NCI-H1436 treated with DMSO at 0.1 percent for 48 hours (cell line): ENCODE measurements around the gene LRRC47.

Experiments used
- DNase-seq: peaks from one replicate; lab custom pipeline; 2025; lab: John Stamatoyannopoulos, UW

Gene LRRC47

DNA sequence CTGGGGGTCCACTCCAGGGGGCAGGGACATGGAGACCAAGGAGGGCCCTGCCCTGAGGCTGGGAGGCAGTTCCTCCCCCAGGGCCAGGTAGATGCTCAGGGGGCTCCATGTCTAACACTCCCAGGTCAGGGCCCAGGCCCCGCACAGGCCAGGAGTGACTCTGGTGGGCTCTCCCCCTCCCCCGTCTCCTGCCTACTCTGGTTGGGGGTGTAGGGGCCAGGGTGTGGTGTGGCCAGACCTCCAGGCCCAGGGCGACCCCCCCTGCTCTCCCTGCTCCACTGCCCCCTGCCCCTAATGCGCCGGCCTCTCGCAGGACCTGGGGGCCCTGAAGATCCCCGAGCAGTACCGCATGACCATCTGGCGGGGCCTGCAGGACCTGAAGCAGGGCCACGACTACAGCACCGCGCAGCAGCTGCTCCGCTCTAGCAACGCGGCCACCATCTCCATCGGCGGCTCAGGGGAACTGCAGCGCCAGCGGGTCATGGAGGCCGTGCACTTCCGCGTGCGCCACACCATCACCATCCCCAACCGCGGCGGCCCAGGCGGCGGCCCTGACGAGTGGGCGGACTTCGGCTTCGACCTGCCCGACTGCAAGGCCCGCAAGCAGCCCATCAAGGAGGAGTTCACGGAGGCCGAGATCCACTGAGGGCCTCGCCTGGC, 63.7 kb downstream of the LRRC47 start:
- no peak for DNase-seq

DNA sequence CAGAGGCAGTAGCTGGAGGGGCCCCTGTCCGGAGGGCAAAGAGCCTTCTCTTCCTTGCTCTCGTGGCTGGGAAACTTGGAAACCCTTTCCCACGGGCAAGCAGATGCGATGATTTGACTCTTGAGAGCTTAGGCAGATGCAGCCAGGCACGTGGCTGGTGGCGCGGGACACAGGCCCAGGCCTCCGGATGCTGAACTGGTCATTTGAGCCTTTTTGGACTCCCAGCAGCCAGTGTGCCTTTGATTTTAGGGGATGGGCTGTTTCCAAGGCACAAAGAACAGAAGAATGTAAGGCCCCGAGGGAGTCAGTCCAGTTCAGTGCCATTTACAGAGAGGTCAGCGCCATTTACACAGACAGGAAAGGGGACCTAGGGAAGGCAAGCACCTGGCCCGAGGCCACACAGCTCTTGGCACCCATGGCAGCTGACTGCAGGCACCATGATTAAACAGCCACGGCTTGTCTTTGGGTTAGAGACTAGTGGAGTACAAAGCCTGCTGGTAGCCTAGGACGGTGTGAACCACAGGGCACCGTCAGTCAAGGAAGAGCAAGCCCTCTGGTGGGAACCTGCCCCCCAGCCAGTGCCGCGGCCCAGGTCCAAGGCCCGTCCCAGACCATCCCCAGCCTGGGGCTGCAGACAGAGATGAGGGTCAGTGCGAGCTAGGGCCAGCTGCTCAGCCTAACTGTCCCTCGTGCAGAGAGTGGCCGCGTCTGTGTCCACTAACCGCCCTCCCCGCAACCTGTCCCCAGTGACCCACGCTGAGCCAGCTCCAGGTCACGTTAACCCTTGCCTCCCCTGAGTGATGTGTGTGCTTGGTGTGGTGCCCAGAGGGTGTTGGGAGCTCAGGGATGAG, 64.5 kb downstream of the LRRC47 start:
- no peak for DNase-seq

DNA sequence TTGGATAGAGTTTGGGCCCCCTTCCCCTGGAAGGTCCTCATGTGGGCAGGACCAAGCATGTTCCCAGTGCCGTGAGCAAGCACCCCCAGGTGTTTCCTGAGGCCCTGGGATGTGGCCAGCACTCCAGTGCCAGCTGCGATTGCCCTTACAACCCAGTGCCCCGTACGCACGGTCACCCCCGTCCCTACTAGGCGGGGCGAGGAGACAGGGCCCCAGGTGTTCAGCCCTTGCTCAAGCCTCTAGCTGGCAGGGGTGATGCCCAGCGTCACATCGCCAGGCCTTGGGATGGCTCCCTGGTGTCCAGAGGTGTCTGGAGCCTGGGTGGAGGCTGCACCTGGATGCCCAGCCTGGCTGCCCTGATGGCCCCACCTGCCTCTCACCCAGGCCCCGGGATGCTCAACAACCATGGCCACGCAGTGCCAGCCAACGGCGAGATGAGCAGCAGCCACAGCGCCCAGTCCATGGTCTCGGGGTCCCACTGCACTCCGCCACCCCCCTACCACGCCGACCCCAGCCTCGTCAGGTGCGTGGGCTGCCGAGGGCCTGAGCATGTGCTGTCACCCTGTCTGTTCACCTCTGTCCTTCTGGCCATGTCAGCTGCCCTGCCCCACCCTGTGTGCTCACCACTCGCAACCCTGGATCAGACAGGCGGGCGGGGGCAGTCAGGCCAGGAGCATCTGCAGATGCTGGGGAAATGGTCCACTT, 65.6 kb downstream of the LRRC47 start:
- no peak for DNase-seq

DNA sequence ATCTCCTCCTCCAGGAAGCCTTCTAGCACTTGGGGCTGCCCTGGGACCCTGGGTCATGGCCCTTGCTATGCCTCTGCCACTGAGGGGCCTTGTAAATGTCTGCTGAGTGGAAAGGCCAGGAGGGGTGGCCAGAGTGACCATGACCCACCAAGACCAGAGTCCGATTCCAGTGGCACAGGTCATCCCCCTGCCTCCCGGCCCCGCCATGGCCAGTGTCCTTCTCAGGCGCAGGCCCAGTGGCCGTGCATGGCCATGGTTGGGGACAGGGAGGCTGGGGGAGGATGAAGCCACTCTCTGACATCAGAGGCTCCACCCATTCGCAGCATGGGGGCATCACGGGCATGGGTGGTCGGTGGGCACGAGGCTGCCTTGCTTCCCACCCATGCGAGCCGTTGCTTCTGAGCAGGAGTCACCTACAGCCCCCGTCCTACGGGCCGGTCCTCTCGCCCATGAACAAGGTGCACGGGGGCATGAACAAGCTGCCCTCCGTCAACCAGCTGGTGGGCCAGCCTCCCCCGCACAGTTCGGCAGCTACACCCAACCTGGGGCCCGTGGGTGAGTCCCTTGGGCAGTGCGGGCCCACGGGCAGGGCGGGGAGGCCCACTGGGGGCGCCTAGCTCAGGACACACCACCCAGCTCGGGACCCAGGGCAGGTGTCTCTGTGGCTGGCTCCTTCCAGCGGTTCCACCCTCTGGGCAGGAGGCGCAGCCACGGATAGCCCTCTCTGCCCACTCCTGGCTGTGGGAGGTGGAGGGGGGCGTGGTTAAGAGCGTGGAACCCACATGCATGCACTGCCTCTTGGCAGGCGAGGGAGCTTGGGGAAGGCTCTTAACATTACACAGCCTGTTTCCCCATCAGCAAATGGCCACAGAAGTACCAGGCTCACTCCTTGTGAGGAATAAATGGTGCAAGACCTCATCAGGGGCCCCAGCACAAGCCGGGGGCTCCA, 66.4 kb downstream of the LRRC47 start:
- no peak for DNase-seq
